HG03097 (cell line): Measurements from ENCODE around the gene ARL5A.

Source experiments
- ATAC-seq: cut with Tn5 transposase; IDR thresholded peaks from one replicate; pipeline ENCODE4 v1.9.1; 2021; ENCODE audit not compliant: unreplicated experiment, low FRiP score

The ARL5A gene

GRCh38 chr2:151770995-151771394 lies 57.2 kb downstream of the ARL5A start:
- ATAC-seq: no peak

DNA sequence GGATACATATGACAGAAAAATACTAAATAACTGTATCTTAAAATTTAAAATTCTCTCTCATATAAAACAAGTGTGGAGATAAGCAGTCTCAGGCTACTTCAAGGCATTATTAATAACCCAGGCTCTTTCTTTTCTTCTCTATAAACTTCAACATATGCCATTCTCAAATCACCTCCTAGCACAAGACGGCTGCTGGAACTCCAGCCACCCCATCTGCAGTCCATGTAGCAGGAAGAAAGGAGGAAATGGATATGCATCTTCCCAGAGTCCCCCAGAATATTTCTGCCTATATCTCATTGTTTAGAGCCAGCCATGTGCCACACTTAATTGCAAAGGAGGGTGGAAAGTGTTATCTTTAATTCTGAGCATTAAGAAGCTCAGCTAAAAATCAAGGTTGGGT lies 58.6 kb downstream of the ARL5A start:
- ATAC-seq: no peak

GRCh38 chr2:151767536-151767935 lies 60.7 kb downstream of the ARL5A start:
- ATAC-seq: no peak

DNA sequence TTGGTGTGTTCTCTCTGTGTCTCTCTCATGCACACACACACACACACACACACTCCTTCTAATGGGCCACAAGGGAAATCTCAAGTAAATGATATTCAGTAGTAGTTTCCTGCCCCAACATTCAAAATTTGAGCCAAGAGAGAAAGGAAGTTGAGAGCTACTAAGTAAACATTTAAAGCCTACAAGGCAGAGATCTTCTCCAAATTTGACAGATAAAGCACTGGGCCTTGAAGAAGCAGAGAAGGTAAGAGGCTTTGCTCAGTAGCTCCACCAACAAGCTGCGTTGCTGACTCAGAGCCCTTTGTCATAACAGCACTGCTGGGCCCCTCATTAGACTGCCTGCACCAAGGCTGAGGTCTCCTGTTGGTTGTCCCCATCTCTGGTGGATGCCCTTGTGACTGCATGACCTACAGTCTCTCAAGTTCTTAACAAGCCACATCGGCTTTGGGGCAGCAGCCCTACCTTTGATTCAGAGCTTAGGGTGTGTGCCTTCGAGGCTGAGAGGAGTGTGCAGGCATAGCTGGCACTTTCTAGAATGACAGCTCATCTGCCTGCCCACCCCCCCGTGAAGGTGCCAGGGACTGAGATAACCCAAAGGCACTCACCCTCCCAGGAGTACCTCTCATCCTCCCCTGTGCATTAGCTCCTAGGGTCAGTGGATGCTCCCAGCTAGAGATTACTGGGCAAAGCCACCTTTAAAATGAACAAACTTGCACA lies 61.6 kb downstream of the ARL5A start:
- ATAC-seq: peak; percentile 49

DNA sequence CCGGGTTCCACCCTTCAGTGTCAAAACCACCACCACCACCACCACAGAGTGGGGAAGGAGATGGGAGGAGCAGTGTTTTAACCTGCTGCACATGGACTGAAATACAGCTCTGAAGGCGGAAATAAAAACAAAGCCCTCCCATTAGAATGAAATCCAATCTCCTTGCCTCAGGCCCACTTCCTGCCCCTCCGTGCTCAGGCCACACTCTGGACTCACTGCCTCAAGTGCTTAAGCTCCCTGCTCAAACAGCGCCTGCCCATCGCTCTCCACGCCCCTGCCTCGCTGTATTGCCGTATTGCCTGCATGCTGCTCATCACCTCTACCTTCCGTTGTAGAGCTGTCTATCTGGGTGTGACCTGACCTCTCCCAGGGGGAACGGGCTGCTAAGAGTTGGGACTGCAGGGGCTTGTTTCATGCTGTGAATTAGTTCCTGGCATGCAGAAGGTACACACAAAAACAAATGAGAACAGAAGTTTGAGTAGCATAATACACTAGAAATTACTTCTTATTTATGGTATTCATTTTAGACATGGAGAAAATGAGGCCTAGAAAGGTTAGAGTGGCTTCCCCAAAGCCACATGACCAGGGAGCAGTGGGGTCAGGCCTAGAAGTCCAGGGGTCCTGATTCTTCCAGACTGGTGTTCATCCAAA lies 62.3 kb downstream of the ARL5A start:
- ATAC-seq: no peak

DNA sequence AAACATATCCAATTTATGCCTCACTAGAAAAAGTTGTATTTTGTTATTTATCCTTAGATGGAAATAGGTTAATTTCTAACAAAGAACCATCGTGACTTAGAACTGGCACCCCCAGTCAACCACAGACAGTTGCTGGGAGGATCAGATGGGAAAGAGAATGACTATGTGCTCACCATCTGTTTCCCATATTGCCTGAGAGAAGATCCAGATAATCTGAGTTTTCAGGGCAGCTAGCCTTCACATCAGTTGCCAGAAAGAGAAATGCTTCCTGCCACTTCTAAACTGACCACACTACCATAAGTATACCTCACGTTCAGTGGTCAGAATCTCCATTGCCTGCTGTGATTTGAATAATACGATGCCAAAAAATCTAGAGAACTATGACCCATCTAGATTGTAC lies 65.5 kb downstream of the ARL5A start:
- ATAC-seq: no peak

DNA sequence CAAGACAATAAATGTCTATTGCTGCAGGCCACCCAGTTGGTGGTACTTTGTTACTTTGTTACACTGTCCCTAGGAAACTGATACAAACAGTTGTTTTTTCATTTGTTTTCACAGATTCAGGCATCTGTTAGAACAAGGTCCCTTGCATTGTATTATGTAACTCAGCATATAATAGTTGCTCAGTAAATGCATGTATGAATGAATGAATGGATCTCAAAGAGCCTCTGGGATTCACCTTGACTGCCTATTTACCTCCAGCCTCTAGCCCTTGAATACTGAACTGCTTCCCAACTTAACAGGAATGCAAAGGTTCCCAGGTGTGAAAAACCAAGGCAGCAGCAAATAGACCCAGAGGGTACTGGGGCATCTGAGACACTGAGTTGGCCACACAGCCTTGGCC lies 66.5 kb downstream of the ARL5A start:
- no peak for ATAC-seq

- no peak for ATAC-seq
Measured at GRCh38 chr2:151761193-151761592, 67.0 kb downstream of the ARL5A start.

DNA sequence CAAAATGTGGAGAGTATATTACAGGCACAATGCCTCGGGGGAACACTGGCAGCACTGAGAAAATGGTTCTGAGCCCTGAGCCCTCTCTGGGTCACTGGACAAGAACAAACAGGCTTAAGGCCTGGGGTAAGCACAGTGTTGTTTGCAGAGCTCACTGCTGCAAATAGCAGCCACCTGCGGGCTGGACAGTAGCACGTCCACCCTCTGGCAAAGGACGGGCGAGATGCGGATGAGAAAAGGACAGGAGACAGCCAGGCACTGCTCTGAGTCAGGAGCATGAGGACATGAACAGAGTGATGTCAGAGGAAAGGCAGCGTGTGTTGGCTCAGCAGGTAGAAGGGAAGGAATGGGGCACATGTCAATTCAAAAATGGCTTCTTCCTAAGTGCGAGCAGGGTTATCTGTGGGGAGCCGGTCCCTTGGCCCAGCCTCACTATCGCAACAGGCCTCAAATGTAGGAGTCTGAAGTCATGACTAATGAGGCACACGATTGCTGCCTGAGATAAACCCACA lies 68.0 kb downstream of the ARL5A start:
- no peak for ATAC-seq

GRCh38 chr2:151758744-151759143 lies 69.5 kb downstream of the ARL5A start:
- no peak for ATAC-seq

GRCh38 chr2:151757861-151758260 lies 70.4 kb downstream of the ARL5A start:
- no peak for ATAC-seq

- ATAC-seq: no peak
Measured at GRCh38 chr2:151756820-151757219, 71.4 kb downstream of the ARL5A start.

DNA sequence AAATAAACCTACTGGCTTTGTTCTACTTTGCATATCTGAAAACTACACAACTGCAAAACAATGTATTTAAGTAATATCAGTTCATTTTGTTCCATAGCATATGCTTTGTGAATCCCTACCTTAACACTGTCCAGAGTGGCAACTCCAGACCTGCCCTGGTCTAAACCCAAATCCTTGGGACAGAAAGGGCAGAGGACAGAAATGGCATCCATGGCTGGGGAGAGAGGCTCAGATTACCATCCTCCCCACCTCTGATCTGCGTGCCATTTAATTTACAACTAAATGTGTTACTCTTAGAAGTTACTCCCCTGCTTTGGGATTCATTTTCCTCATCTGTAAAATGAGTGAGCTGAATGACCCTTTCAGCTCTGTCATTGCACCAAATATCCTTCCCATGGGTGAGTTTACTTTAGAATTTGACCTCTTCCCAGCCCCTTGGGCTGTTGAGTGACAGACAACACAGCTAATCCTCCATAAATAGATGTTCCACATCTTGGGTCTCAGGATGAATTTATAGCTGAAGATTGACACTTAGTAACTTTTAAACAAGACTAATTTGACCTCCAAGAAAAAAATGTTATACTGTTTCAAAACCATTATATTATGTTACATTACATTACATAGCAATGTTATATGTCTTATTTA lies 73.8 kb downstream of the ARL5A start:
- ATAC-seq: no peak

GRCh38 chr2:151753540-151753939 lies 74.7 kb downstream of the ARL5A start:
- ATAC-seq: no peak
